ENCODE measurements around the gene DUSP1. TPM values are rescaled to one million over a fixed set of nuclear protein-coding genes. Genes with fewer than 3 reads are reported as not detected.
"Not testable (repeated sequence)": the region's sequence is repeated elsewhere in the genome, so short reads cannot be mapped to it uniquely, and the experiment has no call there.

The DUSP1 gene
- total RNA-seq, 1 donor from 2014 or later: 250 TPM

- TF ChIP-seq, protein P1, sequence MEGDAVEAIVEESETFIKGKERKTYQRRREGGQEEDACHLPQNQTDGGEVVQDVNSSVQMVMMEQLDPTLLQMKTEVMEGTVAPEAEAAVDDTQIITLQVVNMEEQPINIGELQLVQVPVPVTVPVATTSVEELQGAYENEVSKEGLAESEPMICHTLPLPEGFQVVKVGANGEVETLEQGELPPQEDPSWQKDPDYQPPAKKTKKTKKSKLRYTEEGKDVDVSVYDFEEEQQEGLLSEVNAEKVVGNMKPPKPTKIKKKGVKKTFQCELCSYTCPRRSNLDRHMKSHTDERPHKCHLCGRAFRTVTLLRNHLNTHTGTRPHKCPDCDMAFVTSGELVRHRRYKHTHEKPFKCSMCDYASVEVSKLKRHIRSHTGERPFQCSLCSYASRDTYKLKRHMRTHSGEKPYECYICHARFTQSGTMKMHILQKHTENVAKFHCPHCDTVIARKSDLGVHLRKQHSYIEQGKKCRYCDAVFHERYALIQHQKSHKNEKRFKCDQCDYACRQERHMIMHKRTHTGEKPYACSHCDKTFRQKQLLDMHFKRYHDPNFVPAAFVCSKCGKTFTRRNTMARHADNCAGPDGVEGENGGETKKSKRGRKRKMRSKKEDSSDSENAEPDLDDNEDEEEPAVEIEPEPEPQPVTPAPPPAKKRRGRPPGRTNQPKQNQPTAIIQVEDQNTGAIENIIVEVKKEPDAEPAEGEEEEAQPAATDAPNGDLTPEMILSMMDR (IDR thresholded peaks at IDR 0.05): no peak
- Mint-ChIP-seq H3K27ac (ENCODE audit: unreplicated experiment) (peak overlapping the region; percentile 80), H3K9me3 (ENCODE audit: unreplicated experiment) (no peaks in the 10 kb centered on the region), H3K4me1 (ENCODE audit: unreplicated experiment) (peaks cover 58% of the 10 kb centered on the region), H3K36me3 (ENCODE audit: unreplicated experiment) (no peaks in the 10 kb centered on the region), H3K4me3 (ENCODE audit: unreplicated experiment) (no peak overlapping the region), H3K27me3 (ENCODE audit: unreplicated experiment) (no peaks in the 10 kb centered on the region)
- no peak for DNase-seq (ENCODE audit: extremely low spot score, unreplicated experiment)
Measured at GRCh38 chr5:172790496-172790889, 19.5 kb upstream of the DUSP1 start.

DNA sequence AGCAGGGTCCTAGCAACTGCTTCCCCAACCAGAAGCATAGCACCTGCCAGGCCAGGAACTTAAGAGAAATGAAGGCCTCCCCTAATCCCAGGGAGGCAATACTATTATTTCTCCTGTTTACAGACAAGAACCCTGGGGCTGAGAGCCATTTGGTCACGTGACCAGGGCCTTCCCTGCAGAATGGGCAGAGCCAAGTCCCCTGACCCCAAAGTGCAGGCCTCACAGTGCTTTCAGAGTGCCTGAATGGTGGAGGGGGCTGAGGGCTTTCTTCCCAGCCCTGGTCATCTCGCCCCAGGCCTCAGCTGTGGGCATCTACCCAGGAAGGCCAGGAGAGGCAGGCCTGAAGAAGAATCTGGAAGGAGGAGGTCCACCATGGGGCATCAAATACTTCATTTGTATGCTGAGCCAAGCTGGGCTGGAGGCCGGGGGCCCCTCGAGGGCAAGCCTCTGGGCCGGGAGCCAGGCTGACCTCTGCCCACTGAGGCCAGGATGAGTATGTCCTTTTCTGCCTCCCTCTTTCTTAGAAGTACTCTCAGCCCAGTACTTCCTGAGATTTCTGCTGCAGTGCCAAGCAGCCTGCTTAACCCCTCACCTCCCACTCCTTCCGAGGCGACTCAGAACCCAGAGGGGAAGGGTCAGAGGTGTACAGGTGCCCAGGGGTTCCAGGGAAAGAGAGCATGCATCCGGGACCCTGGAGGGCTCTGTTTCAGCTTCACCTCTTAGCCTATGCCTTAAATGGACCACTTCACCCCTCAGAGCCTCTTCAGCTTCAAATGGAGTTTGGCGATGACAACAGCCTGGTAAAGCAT, 18.9 kb upstream of the DUSP1 start:
- no peak overlapping the region for H3K4me3 Mint-ChIP-seq (ENCODE audit: unreplicated experiment)
- no peak for DNase-seq (ENCODE audit: extremely low spot score, unreplicated experiment)
- peak overlapping the region; percentile 80 for H3K27ac Mint-ChIP-seq (ENCODE audit: unreplicated experiment)
- peaks cover 52% of the 10 kb centered on the region for H3K4me1 Mint-ChIP-seq (ENCODE audit: unreplicated experiment)
- H3K27me3 Mint-ChIP-seq (ENCODE audit: unreplicated experiment): no peaks in the 10 kb centered on the region
- TF ChIP-seq, protein P1 (IDR thresholded peaks at IDR 0.05): no peak
- no peaks in the 10 kb centered on the region for H3K36me3 Mint-ChIP-seq (ENCODE audit: unreplicated experiment)
- H3K9me3 Mint-ChIP-seq (ENCODE audit: unreplicated experiment): no peaks in the 10 kb centered on the region

- H3K4me1 Mint-ChIP-seq (ENCODE audit: unreplicated experiment): peaks cover 46% of the 10 kb centered on the region
- H3K27ac Mint-ChIP-seq (ENCODE audit: unreplicated experiment): peak overlapping the region; percentile 80
- no peaks in the 10 kb centered on the region for H3K36me3 Mint-ChIP-seq (ENCODE audit: unreplicated experiment)
- TF ChIP-seq, protein P1 (IDR thresholded peaks at IDR 0.05): no peak
- H3K4me3 Mint-ChIP-seq (ENCODE audit: unreplicated experiment): no peak overlapping the region
- H3K9me3 Mint-ChIP-seq (ENCODE audit: unreplicated experiment): no peaks in the 10 kb centered on the region
- no peaks in the 10 kb centered on the region for H3K27me3 Mint-ChIP-seq (ENCODE audit: unreplicated experiment)
- DNase-seq (ENCODE audit: extremely low spot score, unreplicated experiment): no peak
Measured at GRCh38 chr5:172788771-172789686, 18.0 kb upstream of the DUSP1 start.

DNA sequence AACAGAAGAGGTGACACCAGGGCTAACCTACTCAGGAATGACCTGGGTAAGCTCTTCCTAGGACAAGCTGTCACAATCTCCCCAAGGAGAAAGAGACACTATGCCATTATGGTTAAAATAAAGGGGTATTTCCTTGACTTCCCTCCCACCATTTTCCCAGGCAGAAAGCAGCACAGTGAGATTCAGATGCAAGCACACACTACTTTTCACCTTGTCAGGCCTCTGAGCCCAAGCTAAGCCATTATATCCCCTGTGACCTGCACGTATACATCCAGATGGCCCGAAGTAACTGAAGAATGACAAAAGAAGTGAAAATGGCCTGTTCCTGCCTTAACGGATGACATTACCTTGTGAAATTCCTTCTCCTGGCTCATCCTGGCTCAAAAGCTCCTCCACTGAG, 16.5 kb upstream of the DUSP1 start:
- H3K27ac Mint-ChIP-seq (ENCODE audit: unreplicated experiment); H3K9me3 Mint-ChIP-seq (ENCODE audit: unreplicated experiment); H3K27me3 Mint-ChIP-seq (ENCODE audit: unreplicated experiment); DNase-seq (ENCODE audit: extremely low spot score, unreplicated experiment); H3K36me3 Mint-ChIP-seq (ENCODE audit: unreplicated experiment); H3K4me3 Mint-ChIP-seq (ENCODE audit: unreplicated experiment): not testable (repeated sequence)
- peaks cover 40% of the 10 kb centered on the region for H3K4me1 Mint-ChIP-seq (ENCODE audit: unreplicated experiment)

DNA sequence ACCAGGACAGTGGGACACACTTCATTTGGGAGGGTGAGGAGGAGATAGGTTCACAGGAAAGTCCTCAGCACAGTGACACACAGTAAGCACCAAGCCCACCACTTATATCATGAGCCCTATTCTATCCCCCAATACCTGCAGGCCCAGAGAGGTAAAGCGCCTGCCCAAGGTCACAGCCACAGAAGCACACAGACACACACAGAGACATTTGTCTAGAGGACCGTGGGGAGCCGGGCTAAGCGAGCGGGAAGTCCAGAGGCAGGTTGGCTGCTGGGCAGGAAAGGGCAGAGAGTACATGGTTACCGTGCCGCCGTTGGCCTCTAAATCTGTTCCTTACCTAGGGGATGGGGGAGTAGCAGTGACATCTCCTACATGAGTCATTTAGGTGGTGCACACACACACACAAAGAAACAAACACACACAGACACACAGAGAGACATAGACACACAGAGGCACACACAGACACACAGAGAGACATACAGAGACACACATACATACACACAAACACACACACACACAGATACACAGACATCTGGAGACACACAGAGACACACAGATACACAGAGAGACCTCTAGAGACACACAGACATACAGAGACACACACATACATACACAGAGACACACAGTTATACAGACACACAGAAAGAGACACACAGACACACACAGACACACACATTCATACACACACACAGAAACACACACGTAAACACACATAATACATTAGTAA, 15.9 kb upstream of the DUSP1 start:
- Mint-ChIP-seq H3K36me3 (ENCODE audit: unreplicated experiment) (no peaks in the 10 kb centered on the region), H3K27me3 (ENCODE audit: unreplicated experiment) (no peaks in the 10 kb centered on the region), H3K9me3 (ENCODE audit: unreplicated experiment) (no peaks in the 10 kb centered on the region), H3K27ac (ENCODE audit: unreplicated experiment) (no peak overlapping the region), H3K4me1 (ENCODE audit: unreplicated experiment) (peaks cover 43% of the 10 kb centered on the region), H3K4me3 (ENCODE audit: unreplicated experiment) (no peak overlapping the region)
- TF ChIP-seq, protein P1 (IDR thresholded peaks at IDR 0.05): no peak
- no peak for DNase-seq (ENCODE audit: extremely low spot score, unreplicated experiment)

Measured in osteocyte (in vitro differentiated cells).